Colonic mucosa (tissue), 4 donors: Measurements from ENCODE around the gene DCBLD1. TPM values are rescaled to one million over a fixed set of nuclear protein-coding genes. Genes with fewer than 3 reads are reported as not detected.

ENCODE experiments used
- DNase-seq: peaks from one replicate; pipeline ENCODE4 v3.0.0-alpha.2; 2020
- H3K27ac ChIP-seq: fragments of 200-600 bp; one replicate; pipeline ENCODE4 v1.8.0; 2021
- H3K27me3 ChIP-seq: fragments of 200-600 bp; one replicate; pipeline ENCODE4 v1.8.0; 2021
- H3K36me3 ChIP-seq: fragments of 200-600 bp; one replicate; pipeline ENCODE4 v1.8.0; 2021
- H3K4me1 ChIP-seq: fragments of 200-600 bp; one replicate; pipeline ENCODE4 v1.8.0; 2021; ENCODE audit warnings: mild to moderate bottlenecking
- H3K4me3 ChIP-seq: fragments of 200-600 bp; one replicate; pipeline ENCODE4 v1.8.0; 2021
- H3K9ac ChIP-seq, 2 donors: one replicate each; pipeline ENCODE4 v1.7.0; 2013; ENCODE audit warnings: control low read depth in 2 of 2, low read depth in 2 of 2, low read length in 2 of 2
- H3K9me3 ChIP-seq: fragments of 200-600 bp; one replicate; pipeline ENCODE4 v1.8.0; 2021
- intact Hi-C: fragments of 100-400 bp; cut with DNase I; formaldehyde crosslinking; loops from one replicate; pipeline ENCODE4 v1.14.1; 2022
- total RNA-seq, 2 donors: library from RNA; stranded (reverse); fragmentation: NEBNext Ultra II Directional in 1 of 2; extraction: Animal tissue kit (Norgen Biotek cat#: 25700) in 1 of 2; gene quantifications; one replicate each; pipeline ENCODE4 v1.2.1, GENCODE V29; 2021
- TF ChIP-seq, protein P1 (sequence below): fragments of 200-600 bp; IDR thresholded peaks from one replicate; pipeline ENCODE4 v1.8.0; 2022; ENCODE audit warnings: antibody characterized with exemption, mild to moderate bottlenecking
- donor health status: healthy.
- donor health status: DM: no; HTN: no; CAD: no.
- donor health status: DM: no; HTN: no; CAD: no.

Gene DCBLD1
- total RNA-seq, 2 donors from 2014 or later: 16.3 to 17.2 TPM

DNA sequence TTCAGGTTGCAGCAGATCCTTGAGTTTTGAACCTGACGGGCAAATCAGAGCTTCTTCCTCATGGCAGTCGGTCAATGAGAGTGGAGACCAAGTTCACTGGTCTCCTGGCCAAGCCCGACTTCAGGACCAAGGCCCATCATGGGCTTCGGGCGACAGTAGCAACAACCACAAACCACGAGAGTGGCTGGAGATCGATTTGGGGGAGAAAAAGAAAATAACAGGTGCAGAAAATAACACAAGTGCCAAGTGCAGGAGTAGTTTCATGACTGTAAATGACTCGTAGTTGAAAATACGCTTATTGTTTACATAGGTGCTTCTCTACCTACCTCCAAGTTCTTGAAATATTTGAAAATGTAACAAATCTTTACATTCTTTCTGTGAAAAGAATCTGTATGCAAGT lies 56.1 kb downstream of the DCBLD1 start:
- no peaks in the 10 kb centered on the region for H3K9me3 ChIP-seq
- TF ChIP-seq, protein P1, sequence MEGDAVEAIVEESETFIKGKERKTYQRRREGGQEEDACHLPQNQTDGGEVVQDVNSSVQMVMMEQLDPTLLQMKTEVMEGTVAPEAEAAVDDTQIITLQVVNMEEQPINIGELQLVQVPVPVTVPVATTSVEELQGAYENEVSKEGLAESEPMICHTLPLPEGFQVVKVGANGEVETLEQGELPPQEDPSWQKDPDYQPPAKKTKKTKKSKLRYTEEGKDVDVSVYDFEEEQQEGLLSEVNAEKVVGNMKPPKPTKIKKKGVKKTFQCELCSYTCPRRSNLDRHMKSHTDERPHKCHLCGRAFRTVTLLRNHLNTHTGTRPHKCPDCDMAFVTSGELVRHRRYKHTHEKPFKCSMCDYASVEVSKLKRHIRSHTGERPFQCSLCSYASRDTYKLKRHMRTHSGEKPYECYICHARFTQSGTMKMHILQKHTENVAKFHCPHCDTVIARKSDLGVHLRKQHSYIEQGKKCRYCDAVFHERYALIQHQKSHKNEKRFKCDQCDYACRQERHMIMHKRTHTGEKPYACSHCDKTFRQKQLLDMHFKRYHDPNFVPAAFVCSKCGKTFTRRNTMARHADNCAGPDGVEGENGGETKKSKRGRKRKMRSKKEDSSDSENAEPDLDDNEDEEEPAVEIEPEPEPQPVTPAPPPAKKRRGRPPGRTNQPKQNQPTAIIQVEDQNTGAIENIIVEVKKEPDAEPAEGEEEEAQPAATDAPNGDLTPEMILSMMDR: no peak
- H3K9ac ChIP-seq: no peak overlapping the region
- intact Hi-C loops: no loop called here
- no peaks in the 10 kb centered on the region for H3K4me1 ChIP-seq
- no peak overlapping the region for H3K4me3 ChIP-seq
- DNase-seq: no peak
- H3K27me3 ChIP-seq: no peaks in the 10 kb centered on the region
- no peaks in the 10 kb centered on the region for H3K36me3 ChIP-seq
- H3K27ac ChIP-seq: no peak overlapping the region

DNA sequence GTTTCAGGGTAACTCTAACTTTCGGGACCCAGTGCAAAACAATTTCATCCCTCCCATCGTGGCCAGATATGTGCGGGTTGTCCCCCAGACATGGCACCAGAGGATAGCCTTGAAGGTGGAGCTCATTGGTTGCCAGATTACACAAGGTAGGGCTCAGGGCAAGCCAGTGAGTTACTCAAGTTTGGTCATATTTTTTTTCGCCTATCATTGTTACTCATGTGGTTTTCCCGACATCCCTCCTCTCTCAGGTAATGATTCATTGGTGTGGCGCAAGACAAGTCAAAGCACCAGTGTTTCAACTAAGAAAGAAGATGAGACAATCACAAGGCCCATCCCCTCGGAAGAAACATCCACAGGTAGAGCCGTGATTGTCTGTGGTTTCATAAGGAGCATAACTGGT lies 58.2 kb downstream of the DCBLD1 start:
- H3K4me1 ChIP-seq: no peaks in the 10 kb centered on the region
- no peak overlapping the region for H3K9ac ChIP-seq
- H3K27me3 ChIP-seq: no peaks in the 10 kb centered on the region
- DNase-seq: no peak
- intact Hi-C loops: no loop called here
- TF ChIP-seq, protein P1: no peak
- H3K4me3 ChIP-seq: no peak overlapping the region
- H3K27ac ChIP-seq: no peak overlapping the region
- H3K9me3 ChIP-seq: no peaks in the 10 kb centered on the region
- H3K36me3 ChIP-seq: no peaks in the 10 kb centered on the region

DNA sequence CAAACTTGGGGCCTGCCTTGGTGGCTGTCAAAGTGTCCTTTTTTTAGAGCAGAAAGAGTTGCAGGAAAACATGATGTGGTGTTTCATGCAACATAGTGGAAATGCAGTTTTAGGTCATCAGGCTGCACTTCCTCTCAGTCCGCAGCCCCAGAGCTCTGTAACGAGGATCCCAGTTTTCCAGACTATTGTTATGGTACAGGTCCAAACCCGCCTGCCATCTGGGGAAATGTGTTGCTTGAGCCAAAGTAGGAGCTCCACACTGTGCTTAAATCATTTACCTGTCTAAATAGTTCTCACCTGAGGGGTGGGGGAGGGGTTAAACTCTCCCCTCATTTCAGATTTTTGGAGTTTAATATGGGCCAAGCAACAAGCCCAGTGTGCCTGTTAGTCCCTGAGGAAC lies 60.0 kb downstream of the DCBLD1 start:
- TF ChIP-seq, protein P1: no peak
- Histone ChIP-seq H3K27ac (no peak overlapping the region), H3K4me1 (no peaks in the 10 kb centered on the region), H3K9ac (no peak overlapping the region), H3K4me3 (no peak overlapping the region), H3K27me3 (no peaks in the 10 kb centered on the region), H3K36me3 (no peaks in the 10 kb centered on the region), H3K9me3 (no peaks in the 10 kb centered on the region)
- DNase-seq: no peak
- intact Hi-C loops: no loop called here

DNA sequence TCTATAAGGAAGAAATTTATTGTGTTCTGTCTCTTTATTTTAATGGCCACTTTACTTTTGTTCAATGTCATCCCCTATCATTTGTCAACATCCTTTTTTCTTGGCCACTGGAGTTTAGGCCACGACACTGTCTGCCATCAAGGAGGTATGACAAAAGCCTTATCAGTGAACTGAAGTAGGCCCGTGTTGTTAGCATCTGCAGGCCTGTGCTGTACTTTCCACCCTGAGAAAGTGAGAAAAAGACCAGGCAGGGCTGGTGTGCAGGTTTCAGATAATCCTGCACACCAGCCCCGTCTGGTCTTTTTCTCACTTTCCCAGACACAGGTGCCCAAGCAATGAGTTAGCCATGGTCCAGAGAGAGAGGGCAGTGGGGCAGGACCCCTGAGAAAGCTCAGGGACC lies 62.2 kb downstream of the DCBLD1 start:
- DNase-seq: no peak
- Histone ChIP-seq H3K27me3 (no peaks in the 10 kb centered on the region), H3K9me3 (no peaks in the 10 kb centered on the region), H3K27ac (no peak overlapping the region), H3K4me1 (no peaks in the 10 kb centered on the region), H3K4me3 (no peak overlapping the region), H3K36me3 (no peaks in the 10 kb centered on the region), H3K9ac (no peak overlapping the region)
- intact Hi-C loops: no loop called here
- TF ChIP-seq, protein P1: no peak

DNA sequence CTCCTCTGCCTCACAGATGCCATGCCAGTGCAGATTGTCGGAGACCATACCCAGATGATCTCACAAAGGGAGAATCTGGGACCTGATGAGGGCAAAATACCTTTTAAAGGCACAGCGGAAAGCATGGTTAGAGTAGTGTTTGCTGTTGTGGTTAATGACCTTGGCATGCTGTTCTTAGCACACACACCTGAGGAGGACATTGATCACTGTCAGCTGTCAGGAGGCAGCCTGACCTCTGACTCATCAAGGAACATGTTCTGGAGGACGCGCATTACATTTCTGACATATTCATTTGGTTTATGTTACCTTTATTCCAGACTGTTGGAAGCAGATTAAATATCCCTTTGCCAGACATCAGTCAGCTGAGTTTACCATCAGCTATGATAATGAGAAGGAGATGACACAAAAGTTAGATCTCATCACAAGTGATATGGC lies 62.7 kb downstream of the DCBLD1 start:
- Histone ChIP-seq H3K9me3 (no peaks in the 10 kb centered on the region), H3K4me3 (no peak overlapping the region), H3K4me1 (no peaks in the 10 kb centered on the region), H3K36me3 (no peaks in the 10 kb centered on the region), H3K9ac (no peak overlapping the region), H3K27ac (no peak overlapping the region), H3K27me3 (no peaks in the 10 kb centered on the region)
- DNase-seq: no peak
- intact Hi-C loops: no loop called here
- TF ChIP-seq, protein P1: no peak

DNA sequence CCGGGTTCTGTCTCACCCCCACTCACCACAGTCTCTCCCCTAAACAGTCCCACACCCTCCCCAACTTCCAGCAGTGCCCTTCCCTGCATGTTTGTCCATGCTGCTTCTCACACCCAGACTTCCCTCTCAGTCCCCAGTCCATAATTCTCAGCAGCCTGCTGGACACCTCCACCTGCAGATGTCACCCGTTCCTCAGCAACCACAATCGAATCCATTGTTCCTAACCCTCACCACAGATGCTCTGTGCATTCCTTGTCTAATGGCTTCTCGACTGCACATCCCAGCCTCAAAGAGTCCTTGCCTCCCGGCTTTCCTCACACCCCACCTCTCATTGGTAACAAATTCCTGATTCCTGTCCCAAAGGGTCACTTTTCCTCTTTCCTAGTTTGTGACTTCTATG lies 64.2 kb downstream of the DCBLD1 start:
- TF ChIP-seq, protein P1: no peak
- no peak overlapping the region for H3K27ac ChIP-seq
- no peak overlapping the region for H3K9ac ChIP-seq
- no peaks in the 10 kb centered on the region for H3K9me3 ChIP-seq
- intact Hi-C loops: no loop called here
- no peaks in the 10 kb centered on the region for H3K27me3 ChIP-seq
- no peaks in the 10 kb centered on the region for H3K36me3 ChIP-seq
- H3K4me1 ChIP-seq: no peaks in the 10 kb centered on the region
- H3K4me3 ChIP-seq: no peak overlapping the region
- no peak for DNase-seq
